Measurements from ENCODE around the gene CKS2. TPM values are rescaled to one million over a fixed set of nuclear protein-coding genes. Genes with fewer than 3 reads are reported as not detected.

Gene CKS2
- polyA plus RNA-seq, 1 donor from 2014 or later: 48.5 TPM

- H3K27ac ChIP-seq (ENCODE audit: low read length): no peak overlapping the region
- no peak overlapping the region for H3K4me2 ChIP-seq (ENCODE audit: low read length)
- no peaks in the 10 kb centered on the region for H3K9me3 ChIP-seq (ENCODE audit: low read length)
- no peaks in the 10 kb centered on the region for H4K20me1 ChIP-seq (ENCODE audit: insufficient read depth)
- H3K79me2 ChIP-seq (replicated peaks; ENCODE audit: insufficient read depth, low read length): peaks cover 2% of the 10 kb centered on the region
- H3K9me2 ChIP-seq (ENCODE audit: insufficient read depth, low read length): no peaks in the 10 kb centered on the region
- H3K4me3 ChIP-seq (ENCODE audit: low read length): no peak overlapping the region
- H2AFZ ChIP-seq (ENCODE audit: low read depth, low read length): no peak overlapping the region
- no peaks in the 10 kb centered on the region for H3K27me3 ChIP-seq (ENCODE audit: insufficient read depth, low read depth, low read length)
- H3F3A ChIP-seq (ENCODE audit: insufficient read depth, low read length, poor library complexity, severe bottlenecking): no peaks in the 10 kb centered on the region
- TF ChIP-seq CTCF (IDR thresholded peaks at IDR 0.05; ENCODE audit: poor library complexity, severe bottlenecking) (no peak), EP300 (conservative IDR thresholded peaks at IDR 0.05; ENCODE audit: poor library complexity, severe bottlenecking) (no peak), POLR2AphosphoS5 (IDR thresholded peaks at IDR 0.05) (no peak), SMC3 (conservative IDR thresholded peaks at IDR 0.05; ENCODE audit: poor library complexity) (no peak), MXI1 (conservative IDR thresholded peaks at IDR 0.05; ENCODE audit: poor library complexity, severe bottlenecking) (no peak), RAD21 (conservative IDR thresholded peaks at IDR 0.05) (no peak), EZH2 (IDR thresholded peaks at IDR 0.05; ENCODE audit: borderline replicate concordance, insufficient read depth, low read length, poor library complexity, severe bottlenecking) (no peak), TAF1 (IDR thresholded peaks at IDR 0.05; ENCODE audit: low read depth) (no peak)
- TF ChIP-seq, protein P1, sequence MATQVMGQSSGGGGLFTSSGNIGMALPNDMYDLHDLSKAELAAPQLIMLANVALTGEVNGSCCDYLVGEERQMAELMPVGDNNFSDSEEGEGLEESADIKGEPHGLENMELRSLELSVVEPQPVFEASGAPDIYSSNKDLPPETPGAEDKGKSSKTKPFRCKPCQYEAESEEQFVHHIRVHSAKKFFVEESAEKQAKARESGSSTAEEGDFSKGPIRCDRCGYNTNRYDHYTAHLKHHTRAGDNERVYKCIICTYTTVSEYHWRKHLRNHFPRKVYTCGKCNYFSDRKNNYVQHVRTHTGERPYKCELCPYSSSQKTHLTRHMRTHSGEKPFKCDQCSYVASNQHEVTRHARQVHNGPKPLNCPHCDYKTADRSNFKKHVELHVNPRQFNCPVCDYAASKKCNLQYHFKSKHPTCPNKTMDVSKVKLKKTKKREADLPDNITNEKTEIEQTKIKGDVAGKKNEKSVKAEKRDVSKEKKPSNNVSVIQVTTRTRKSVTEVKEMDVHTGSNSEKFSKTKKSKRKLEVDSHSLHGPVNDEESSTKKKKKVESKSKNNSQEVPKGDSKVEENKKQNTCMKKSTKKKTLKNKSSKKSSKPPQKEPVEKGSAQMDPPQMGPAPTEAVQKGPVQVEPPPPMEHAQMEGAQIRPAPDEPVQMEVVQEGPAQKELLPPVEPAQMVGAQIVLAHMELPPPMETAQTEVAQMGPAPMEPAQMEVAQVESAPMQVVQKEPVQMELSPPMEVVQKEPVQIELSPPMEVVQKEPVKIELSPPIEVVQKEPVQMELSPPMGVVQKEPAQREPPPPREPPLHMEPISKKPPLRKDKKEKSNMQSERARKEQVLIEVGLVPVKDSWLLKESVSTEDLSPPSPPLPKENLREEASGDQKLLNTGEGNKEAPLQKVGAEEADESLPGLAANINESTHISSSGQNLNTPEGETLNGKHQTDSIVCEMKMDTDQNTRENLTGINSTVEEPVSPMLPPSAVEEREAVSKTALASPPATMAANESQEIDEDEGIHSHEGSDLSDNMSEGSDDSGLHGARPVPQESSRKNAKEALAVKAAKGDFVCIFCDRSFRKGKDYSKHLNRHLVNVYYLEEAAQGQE (IDR thresholded peaks at IDR 0.05; ENCODE audit: borderline replicate concordance): no peak
- no peak overlapping the region for H3K9ac ChIP-seq (ENCODE audit: low read length)
- H3K36me3 ChIP-seq (ENCODE audit: insufficient read depth, low read length): peaks cover 33% of the 10 kb centered on the region
Observed at GRCh38 chr9:89339807-89340206, 28.8 kb downstream of the CKS2 start.

DNA sequence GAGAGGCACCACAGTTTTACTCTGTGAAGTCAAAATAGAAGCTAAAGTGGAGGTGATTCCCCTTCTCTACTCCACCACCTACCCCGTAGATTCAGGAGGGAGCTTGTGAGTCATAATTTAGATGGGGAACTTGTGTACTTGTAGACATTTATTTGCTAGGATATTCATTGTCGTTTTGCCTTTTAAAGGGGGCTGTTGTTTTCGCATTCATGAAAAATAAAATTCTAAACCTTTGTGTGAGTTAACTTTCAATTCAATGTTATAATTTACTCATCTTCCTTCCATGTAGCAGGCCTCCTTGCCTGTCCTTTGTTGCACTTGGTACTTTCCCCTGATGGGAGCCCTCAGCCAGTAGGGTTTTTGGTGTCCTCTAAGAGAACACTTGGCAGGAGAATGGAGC is 29.3 kb downstream of the CKS2 start:
- Histone ChIP-seq H3K79me2 (replicated peaks; ENCODE audit: insufficient read depth, low read length) (peaks cover 2% of the 10 kb centered on the region), H3K4me3 (ENCODE audit: low read length) (no peak overlapping the region), H3K27ac (ENCODE audit: low read length) (no peak overlapping the region), H3F3A (ENCODE audit: insufficient read depth, low read length, poor library complexity, severe bottlenecking) (no peaks in the 10 kb centered on the region), H3K9ac (ENCODE audit: low read length) (no peak overlapping the region), H3K9me2 (ENCODE audit: insufficient read depth, low read length) (no peaks in the 10 kb centered on the region), H3K36me3 (ENCODE audit: insufficient read depth, low read length) (peaks cover 38% of the 10 kb centered on the region), H4K20me1 (ENCODE audit: insufficient read depth) (no peaks in the 10 kb centered on the region), H2AFZ (ENCODE audit: low read depth, low read length) (no peak overlapping the region), H3K9me3 (ENCODE audit: low read length) (no peaks in the 10 kb centered on the region), H3K27me3 (ENCODE audit: insufficient read depth, low read depth, low read length) (no peaks in the 10 kb centered on the region), H3K4me2 (ENCODE audit: low read length) (no peak overlapping the region)
- TF ChIP-seq RAD21 (conservative IDR thresholded peaks at IDR 0.05): no peak
- TF ChIP-seq MXI1 (conservative IDR thresholded peaks at IDR 0.05; ENCODE audit: poor library complexity, severe bottlenecking): no peak
- no peak for TF ChIP-seq TAF1 (IDR thresholded peaks at IDR 0.05; ENCODE audit: low read depth)
- no peak for TF ChIP-seq EP300 (conservative IDR thresholded peaks at IDR 0.05; ENCODE audit: poor library complexity, severe bottlenecking)
- TF ChIP-seq SMC3 (conservative IDR thresholded peaks at IDR 0.05; ENCODE audit: poor library complexity): no peak
- no peak for TF ChIP-seq POLR2AphosphoS5 (IDR thresholded peaks at IDR 0.05)
- TF ChIP-seq EZH2 (IDR thresholded peaks at IDR 0.05; ENCODE audit: borderline replicate concordance, insufficient read depth, low read length, poor library complexity, severe bottlenecking): no peak
- TF ChIP-seq, protein P1 (IDR thresholded peaks at IDR 0.05; ENCODE audit: borderline replicate concordance): no peak
- TF ChIP-seq CTCF (IDR thresholded peaks at IDR 0.05; ENCODE audit: poor library complexity, severe bottlenecking): no peak
